HG02884 (cell line): ENCODE results near the gene TNNI3K.

Experiments used
- ATAC-seq: cut with Tn5 transposase; IDR thresholded peaks from one replicate; pipeline ENCODE4 v1.9.1; 2021; ENCODE audit warnings: mild to moderate bottlenecking, moderate library complexity; ENCODE audit not compliant: unreplicated experiment

Gene TNNI3K

GRCh38 chr1:74486036-74486435 is 250.8 kb downstream of the TNNI3K start:
- no peak for ATAC-seq

- ATAC-seq, result no peak
These were observed 261.5 kb downstream of the TNNI3K start for GRCh38 chr1:74496669-74497068.

- no peak for ATAC-seq
These were observed 263.7 kb downstream of the TNNI3K start for GRCh38 chr1:74498901-74499300.

- no peak for ATAC-seq
These were observed 267.2 kb downstream of the TNNI3K start for GRCh38 chr1:74502432-74502831.

GRCh38 chr1:74502858-74503257 is 267.7 kb downstream of the TNNI3K start:
- no peak for ATAC-seq

- ATAC-seq, result peak; percentile 92
These were observed 269.1 kb downstream of the TNNI3K start for GRCh38 chr1:74504125-74504932.

- no peak for ATAC-seq
These were observed 269.8 kb downstream of the TNNI3K start for GRCh38 chr1:74504933-74505512.

GRCh38 chr1:74505928-74506710 is 270.9 kb downstream of the TNNI3K start:
- ATAC-seq, result no peak

- ATAC-seq, result no peak
These were observed 273.3 kb downstream of the TNNI3K start for GRCh38 chr1:74508449-74508848.

- no peak for ATAC-seq
These were observed 277.2 kb downstream of the TNNI3K start, which contains the start of gene LRRC53 for GRCh38 chr1:74512170-74512915. Gene LRRC53 (minus strand): TSS chr1:74512611. CDS start chr1:74483349, 29,262 bp downstream.

- ATAC-seq, result no peak
These were observed 278.5 kb downstream of the TNNI3K start for GRCh38 chr1:74513411-74514300.

GRCh38 chr1:74517599-74518051 is 282.4 kb downstream of the TNNI3K start:
- peak; percentile 73 for ATAC-seq

GRCh38 chr1:74522148-74522547 is 287.0 kb downstream of the TNNI3K start:
- ATAC-seq, result no peak

- ATAC-seq, result no peak
These were observed 288.8 kb downstream of the TNNI3K start for GRCh38 chr1:74523873-74524480.

- ATAC-seq, result no peak
These were observed 291.5 kb downstream of the TNNI3K start for GRCh38 chr1:74526708-74527107.

- no peak for ATAC-seq
These were observed 292.9 kb downstream of the TNNI3K start for GRCh38 chr1:74528123-74528522.

- ATAC-seq, result no peak
These were observed 295.7 kb downstream of the TNNI3K start for GRCh38 chr1:74530892-74531291.

GRCh38 chr1:74531796-74532195 is 296.6 kb downstream of the TNNI3K start:
- no peak for ATAC-seq

- ATAC-seq, result no peak
These were observed 299.1 kb downstream of the TNNI3K start for GRCh38 chr1:74534241-74534640.
